HG02943 (cell line): ENCODE data around the gene NAGPA.

Experiments used
- ATAC-seq: cut with Tn5 transposase; IDR thresholded peaks from one replicate; pipeline ENCODE4 v1.9.1; 2021; ENCODE audit warnings: mild to moderate bottlenecking, low read depth, moderate library complexity; ENCODE audit not compliant: unreplicated experiment

NAGPA gene

GRCh38 chr16:5028950-5029475 lies 4.7 kb downstream of the NAGPA start:
- ATAC-seq = no peak

GRCh38 chr16:5027575-5028235 lies 6.0 kb downstream of the NAGPA start:
- no peak for ATAC-seq

GRCh38 chr16:5027086-5027485 lies 6.6 kb downstream of the NAGPA start:
- no peak for ATAC-seq

- ATAC-seq = no peak
Measured at GRCh38 chr16:5026664-5027063, 7.1 kb downstream of the NAGPA start.

- ATAC-seq = no peak
Measured at GRCh38 chr16:5025171-5025632, 8.5 kb downstream of the NAGPA start.

- no peak for ATAC-seq
Measured at GRCh38 chr16:5024632-5025031, 9.1 kb downstream of the NAGPA start.

- no peak for ATAC-seq
Measured at GRCh38 chr16:5022521-5022920, 11.2 kb downstream of the NAGPA start.

- no peak for ATAC-seq
Measured at GRCh38 chr16:5020551-5020950, 13.2 kb downstream of the NAGPA start.

GRCh38 chr16:5019775-5020174 lies 14.0 kb downstream of the NAGPA start:
- no peak for ATAC-seq

- no peak for ATAC-seq
Measured at GRCh38 chr16:5018793-5019192, 14.9 kb downstream of the NAGPA start.

GRCh38 chr16:5017678-5017969 lies 16.1 kb downstream of the NAGPA start:
- ATAC-seq = no peak

GRCh38 chr16:5016967-5017677 lies 16.6 kb downstream of the NAGPA start:
- ATAC-seq = no peak

- no peak for ATAC-seq
Measured at GRCh38 chr16:5015887-5016286, 17.8 kb downstream of the NAGPA start.

- no peak for ATAC-seq
Measured at GRCh38 chr16:5015351-5015750, 18.4 kb downstream of the NAGPA start.

- no peak for ATAC-seq
Measured at GRCh38 chr16:5012887-5013286, 20.8 kb downstream of the NAGPA start.

GRCh38 chr16:5011637-5012036 lies 22.1 kb downstream of the NAGPA start:
- ATAC-seq = no peak

GRCh38 chr16:5010576-5011329 lies 23.0 kb downstream of the NAGPA start:
- no peak for ATAC-seq

GRCh38 chr16:5008311-5008731 lies 25.4 kb downstream of the NAGPA start:
- no peak for ATAC-seq

- no peak for ATAC-seq
Measured at GRCh38 chr16:5007256-5007655, 26.5 kb downstream of the NAGPA start.

- no peak for ATAC-seq
Measured at GRCh38 chr16:5006348-5007193, 27.2 kb downstream of the NAGPA start.
